Epidermal melanocyte (primary cell): ENCODE data around the gene ARHGEF28.

ENCODE experiments used
- DNase-seq: peaks from one replicate; pipeline ENCODE4 v3.0.0; 2011; ENCODE audit warnings: low spot score; ENCODE audit not compliant: insufficient read length

The ARHGEF28 gene

GRCh38 chr5:73625944-73626811, at the start of gene ARHGEF28:
TSS of gene ARHGEF28 (plus strand) at chr5:73626196. CDS start at chr5:73684852, 58,656 bp downstream.
- peak; percentile 70 for DNase-seq

GRCh38 chr5:73582285-73583145, 43.5 kb upstream of the ARHGEF28 start:
- DNase-seq: no peak

GRCh38 chr5:73587923-73588322, 38.1 kb upstream of the ARHGEF28 start:
- no peak for DNase-seq

- DNase-seq: peak; percentile 76
Measured at GRCh38 chr5:73591102-73591695, 34.8 kb upstream of the ARHGEF28 start.

- DNase-seq: no peak
Measured at GRCh38 chr5:73591698-73592501, 34.1 kb upstream of the ARHGEF28 start.

GRCh38 chr5:73592551-73592950, 33.4 kb upstream of the ARHGEF28 start:
- DNase-seq: no peak

- DNase-seq: no peak
Measured at GRCh38 chr5:73596705-73597328, 29.2 kb upstream of the ARHGEF28 start.

- DNase-seq: no peak
Measured at GRCh38 chr5:73599380-73599779, 26.6 kb upstream of the ARHGEF28 start.

- DNase-seq: no peak
Measured at GRCh38 chr5:73603998-73604397, 22.0 kb upstream of the ARHGEF28 start.

GRCh38 chr5:73605223-73606087, 20.5 kb upstream of the ARHGEF28 start:
- no peak for DNase-seq

- no peak for DNase-seq
Measured at GRCh38 chr5:73606206-73606753, 19.7 kb upstream of the ARHGEF28 start.

GRCh38 chr5:73607228-73607627, 18.8 kb upstream of the ARHGEF28 start:
- no peak for DNase-seq

GRCh38 chr5:73612799-73613198, 13.2 kb upstream of the ARHGEF28 start:
- DNase-seq: no peak

- no peak for DNase-seq
Measured at GRCh38 chr5:73615085-73615484, 10.9 kb upstream of the ARHGEF28 start.

- DNase-seq: no peak
Measured at GRCh38 chr5:73615947-73616346, 10.0 kb upstream of the ARHGEF28 start.

GRCh38 chr5:73617510-73618279, 8.3 kb upstream of the ARHGEF28 start:
- DNase-seq: no peak

- no peak for DNase-seq
Measured at GRCh38 chr5:73619606-73620333, 6.2 kb upstream of the ARHGEF28 start.

- DNase-seq: no peak
Measured at GRCh38 chr5:73620334-73620687, 5.7 kb upstream of the ARHGEF28 start.
